ENCODE results near the gene PIGV.
A peak's percentile ranks its signal among the peaks of the same experiment; 100 is the strongest.

Gene PIGV

GRCh38 chr1:26758358-26758757, 29.4 kb upstream of the PIGV start:
- H3K4me3 ChIP-seq (ENCODE audit: low read length) = no peak overlapping the region
- DNase-seq (ENCODE audit: low read depth) = no peak
- TF ChIP-seq, protein P1, sequence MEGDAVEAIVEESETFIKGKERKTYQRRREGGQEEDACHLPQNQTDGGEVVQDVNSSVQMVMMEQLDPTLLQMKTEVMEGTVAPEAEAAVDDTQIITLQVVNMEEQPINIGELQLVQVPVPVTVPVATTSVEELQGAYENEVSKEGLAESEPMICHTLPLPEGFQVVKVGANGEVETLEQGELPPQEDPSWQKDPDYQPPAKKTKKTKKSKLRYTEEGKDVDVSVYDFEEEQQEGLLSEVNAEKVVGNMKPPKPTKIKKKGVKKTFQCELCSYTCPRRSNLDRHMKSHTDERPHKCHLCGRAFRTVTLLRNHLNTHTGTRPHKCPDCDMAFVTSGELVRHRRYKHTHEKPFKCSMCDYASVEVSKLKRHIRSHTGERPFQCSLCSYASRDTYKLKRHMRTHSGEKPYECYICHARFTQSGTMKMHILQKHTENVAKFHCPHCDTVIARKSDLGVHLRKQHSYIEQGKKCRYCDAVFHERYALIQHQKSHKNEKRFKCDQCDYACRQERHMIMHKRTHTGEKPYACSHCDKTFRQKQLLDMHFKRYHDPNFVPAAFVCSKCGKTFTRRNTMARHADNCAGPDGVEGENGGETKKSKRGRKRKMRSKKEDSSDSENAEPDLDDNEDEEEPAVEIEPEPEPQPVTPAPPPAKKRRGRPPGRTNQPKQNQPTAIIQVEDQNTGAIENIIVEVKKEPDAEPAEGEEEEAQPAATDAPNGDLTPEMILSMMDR (conservative IDR thresholded peaks at IDR 0.05; ENCODE audit: low read depth, low read length) = no peak

DNA sequence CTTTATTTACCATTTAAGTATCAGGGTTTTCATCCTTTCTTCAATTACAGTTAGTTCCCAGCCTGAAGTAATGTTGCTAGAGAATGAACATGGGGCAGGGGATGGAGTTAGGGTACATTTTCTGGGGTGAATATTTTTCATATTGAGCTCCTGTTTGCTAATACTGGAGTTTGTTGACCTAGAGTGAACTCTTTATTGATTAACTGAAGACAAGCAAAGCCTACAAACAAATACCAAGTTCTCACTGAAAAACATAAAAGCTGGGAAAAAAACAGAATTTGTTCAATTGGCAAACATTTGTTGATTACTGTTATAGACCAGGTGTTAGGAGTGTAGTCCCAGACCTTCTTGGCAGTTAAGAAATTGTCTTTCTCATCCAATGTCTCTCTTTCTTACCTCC, 28.2 kb upstream of the PIGV start:
- DNase-seq (ENCODE audit: low read depth) = no peak
- TF ChIP-seq, protein P1 (conservative IDR thresholded peaks at IDR 0.05; ENCODE audit: low read depth, low read length) = no peak

GRCh38 chr1:26761217-26761616, 26.5 kb upstream of the PIGV start:
- no peak overlapping the region for H3K4me3 ChIP-seq (ENCODE audit: low read length)
- TF ChIP-seq, protein P1 (conservative IDR thresholded peaks at IDR 0.05; ENCODE audit: low read depth, low read length) = peak; percentile 4
- no peak for DNase-seq (ENCODE audit: low read depth)

More for the DNA sequence above, 28.2 kb upstream of the PIGV start:
- H3K4me3 ChIP-seq (ENCODE audit: low read length) = no peak overlapping the region

DNA sequence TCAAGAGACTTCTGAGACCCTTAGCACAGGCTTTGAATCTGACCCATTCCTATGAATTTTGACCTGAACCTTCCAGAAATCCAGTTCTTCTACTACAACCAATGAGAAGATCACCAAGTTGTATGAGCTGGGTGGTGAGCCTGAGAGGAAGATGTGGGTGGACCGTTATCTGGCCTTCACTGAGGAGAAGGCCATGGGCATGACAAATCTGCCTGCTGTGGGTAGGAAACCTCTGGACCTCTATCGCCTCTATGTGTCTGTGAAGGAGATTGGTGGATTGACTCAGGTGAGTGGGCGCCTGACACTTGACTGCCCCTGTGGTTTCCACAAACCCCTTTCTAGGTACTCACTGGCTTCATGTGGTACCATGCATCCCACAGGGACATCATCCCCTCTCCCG, 20.0 kb upstream of the PIGV start:
- TF ChIP-seq, protein P1 (conservative IDR thresholded peaks at IDR 0.05; ENCODE audit: low read depth, low read length) = no peak

GRCh38 chr1:26768755-26769154, 19.0 kb upstream of the PIGV start:
- DNase-seq (ENCODE audit: low read depth) = peak; percentile 81
- no peak overlapping the region for H3K4me3 ChIP-seq (ENCODE audit: low read length)
- TF ChIP-seq, protein P1 (conservative IDR thresholded peaks at IDR 0.05; ENCODE audit: low read depth, low read length) = no peak

More for the DNA sequence above, 20.0 kb upstream of the PIGV start:
- H3K4me3 ChIP-seq (ENCODE audit: low read length) = no peak overlapping the region
- no peak for DNase-seq (ENCODE audit: low read depth)

- TF ChIP-seq, protein P1 (conservative IDR thresholded peaks at IDR 0.05; ENCODE audit: low read depth, low read length) = no peak
- H3K4me3 ChIP-seq (ENCODE audit: low read length) = no peak overlapping the region
- no peak for DNase-seq (ENCODE audit: low read depth)
These were observed 16.5 kb upstream of the PIGV start for GRCh38 chr1:26771285-26771642.

DNA sequence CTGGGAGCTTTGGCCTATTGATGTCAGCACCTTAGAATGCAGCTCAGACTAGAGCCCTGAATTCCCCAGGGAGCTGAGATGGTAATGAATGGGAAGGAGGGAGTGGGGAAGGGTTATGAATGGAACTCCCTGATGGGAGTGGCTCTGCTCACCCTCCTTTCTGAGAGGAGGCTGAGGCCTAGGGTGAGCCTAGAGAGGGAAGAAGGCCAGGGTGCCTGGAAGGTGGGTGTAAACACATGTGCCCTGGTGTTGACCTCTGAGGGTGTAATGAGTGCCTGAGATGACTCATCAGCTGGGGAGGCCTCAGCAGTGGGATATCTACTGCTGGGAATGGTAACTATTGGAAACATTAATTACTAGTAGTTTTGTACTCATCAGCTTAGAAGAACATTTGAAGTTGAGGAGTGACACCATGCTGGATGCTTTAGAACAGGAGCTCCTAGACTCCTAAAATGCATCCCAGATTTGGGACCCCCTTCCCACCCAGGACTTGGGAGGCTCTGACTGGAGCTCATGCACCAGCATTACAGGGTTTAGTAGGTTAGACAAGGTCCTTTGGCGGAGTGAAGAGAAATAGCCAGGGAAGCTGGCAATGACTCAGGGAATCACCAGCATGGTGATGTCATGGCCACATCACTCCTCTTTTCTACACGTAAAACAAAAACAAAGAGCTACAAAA, 16.0 kb upstream of the PIGV start:
- peak; percentile 89 for DNase-seq (ENCODE audit: low read depth)
- no peak overlapping the region for H3K4me3 ChIP-seq (ENCODE audit: low read length)
- TF ChIP-seq, protein P1 (conservative IDR thresholded peaks at IDR 0.05; ENCODE audit: low read depth, low read length) = no peak
